ENCODE data around the gene TICAM1.
"Not testable (repeated sequence)": the region's sequence is repeated elsewhere in the genome, so short reads cannot be mapped to it uniquely, and the experiment has no call there.

Gene TICAM1

GRCh38 chr19:4803736-4804695 lies 27.5 kb downstream of the TICAM1 start:
- DNase-seq: peak; percentile 45

GRCh38 chr19:4802711-4803110 lies 28.8 kb downstream of the TICAM1 start:
- DNase-seq: no peak

- no peak for DNase-seq
Measured at GRCh38 chr19:4801085-4801619, 30.4 kb downstream of the TICAM1 start.

GRCh38 chr19:4800591-4801081 lies 30.9 kb downstream of the TICAM1 start:
- no peak for DNase-seq

GRCh38 chr19:4795400-4795799 lies 36.1 kb downstream of the TICAM1 start:
- peak; percentile 37 for DNase-seq

GRCh38 chr19:4794971-4795370 lies 36.5 kb downstream of the TICAM1 start:
- no peak for DNase-seq

GRCh38 chr19:4793278-4793677 lies 38.2 kb downstream of the TICAM1 start:
- not testable (repeated sequence) for DNase-seq

GRCh38 chr19:4792866-4793195 lies 38.7 kb downstream of the TICAM1 start:
- not testable (repeated sequence) for DNase-seq

GRCh38 chr19:4792019-4792865 lies 39.3 kb downstream of the TICAM1 start:
- not testable (repeated sequence) for DNase-seq

GRCh38 chr19:4791183-4792018 lies 40.1 kb downstream of the TICAM1 start, which contains the start of gene FEM1A:
Gene FEM1A, plus strand, starts transcription at chr19:4791734. Its CDS starts 121 bp downstream, at chr19:4791855.
- DNase-seq: peak; percentile 100

GRCh38 chr19:4786412-4787016 lies 45.0 kb downstream of the TICAM1 start:
- DNase-seq: not testable (repeated sequence)

- no peak for DNase-seq
Measured at GRCh38 chr19:4781801-4782200, 49.7 kb downstream of the TICAM1 start.

- no peak for DNase-seq
Measured at GRCh38 chr19:4780860-4781259, 50.7 kb downstream of the TICAM1 start.

GRCh38 chr19:4778124-4778523 lies 53.4 kb downstream of the TICAM1 start:
- DNase-seq: not testable (repeated sequence)

GRCh38 chr19:4776436-4777211 lies 54.9 kb downstream of the TICAM1 start:
- no peak for DNase-seq

- DNase-seq: no peak
Measured at GRCh38 chr19:4775627-4776152, 55.8 kb downstream of the TICAM1 start.

- DNase-seq: no peak
Measured at GRCh38 chr19:4774136-4774535, 57.4 kb downstream of the TICAM1 start.

GRCh38 chr19:4773047-4773640 lies 58.4 kb downstream of the TICAM1 start:
- DNase-seq: no peak

GRCh38 chr19:4772566-4772965 lies 58.9 kb downstream of the TICAM1 start:
- no peak for DNase-seq
